OCI-LY1 (cell line): ENCODE measurements around the gene KIAA1328.

Experiments
- H2AFZ ChIP-seq: fragments of 200-600 bp; sonication (generic), shearing (Covaris generic); 2 replicates; pipeline ENCODE4 v1.6.0; 2014; ENCODE audit warnings: antibody characterized with exemption, mild to moderate bottlenecking, low read length
- H3F3A ChIP-seq: fragments of 200-600 bp; sonication (generic), shearing (Covaris generic); 2 replicates; pipeline ENCODE4 v1.6.0; 2014; ENCODE audit warnings: mild to moderate bottlenecking, antibody characterized with exemption, low read length, moderate library complexity; ENCODE audit not compliant: insufficient read depth
- H3K27ac ChIP-seq: fragments of 200-600 bp; sonication (generic); 2 replicates; pipeline ENCODE4 v1.5.1; 2014; ENCODE audit warnings: low read length, mixed run types, mild to moderate bottlenecking, low read depth; ENCODE audit not compliant: poor library complexity, severe bottlenecking
- H3K27me3 ChIP-seq: fragments of 200-600 bp; sonication (generic); 2 replicates; pipeline ENCODE4 v1.6.0; 2014; ENCODE audit warnings: antibody characterized with exemption, mild to moderate bottlenecking, low read length, moderate library complexity; ENCODE audit not compliant: insufficient read depth
- H3K36me3 ChIP-seq: fragments of 200-600 bp; sonication (generic); 2 replicates; pipeline ENCODE4 v1.6.1; 2014; ENCODE audit warnings: mild to moderate bottlenecking, antibody characterized with exemption, low read length, moderate library complexity, mixed read lengths; ENCODE audit not compliant: insufficient read depth
- H3K4me1 ChIP-seq: fragments of 200-600 bp; sonication (generic); 2 replicates; pipeline ENCODE4 v1.5.1; 2014; ENCODE audit warnings: mild to moderate bottlenecking, low read length, moderate library complexity; ENCODE audit not compliant: insufficient read depth, severe bottlenecking
- H3K4me2 ChIP-seq: fragments of 200-600 bp; sonication (generic), shearing (Covaris generic); 2 replicates; pipeline ENCODE4 v1.6.1; 2014; ENCODE audit warnings: low read length
- H3K4me3 ChIP-seq: fragments of 200-600 bp; sonication (generic); 2 replicates; pipeline ENCODE4 v1.5.1; 2014; ENCODE audit warnings: low read length, low read depth, mild to moderate bottlenecking, mixed read lengths; ENCODE audit not compliant: poor library complexity, severe bottlenecking
- H3K79me2 ChIP-seq: fragments of 200-600 bp; shearing (Covaris generic); 2 replicates; pipeline ENCODE4 v1.6.1; 2016; ENCODE audit warnings: mixed run types, low read length, mixed read lengths; ENCODE audit not compliant: insufficient read depth
- H3K9ac ChIP-seq: fragments of 200-600 bp; sonication (generic), shearing (Covaris generic); 2 replicates; pipeline ENCODE4 v1.6.1; 2014; ENCODE audit warnings: mild to moderate bottlenecking, low read length, mixed read lengths
- H3K9me2 ChIP-seq: fragments of 200-600 bp; sonication (generic), shearing (Covaris generic); 2 replicates; pipeline ENCODE4 v1.6.1; 2014; ENCODE audit warnings: low read depth, mild to moderate bottlenecking, low read length, mixed read lengths
- H3K9me3 ChIP-seq: fragments of 200-600 bp; shearing (Covaris generic); 2 replicates; pipeline ENCODE4 v1.6.1; 2014; ENCODE audit warnings: low read length, mixed read lengths
- H4K20me1 ChIP-seq: fragments of 200-600 bp; sonication (generic), shearing (Covaris generic); 2 replicates; pipeline ENCODE4 v1.6.0; 2016; ENCODE audit warnings: mild to moderate bottlenecking, low read length; ENCODE audit not compliant: insufficient read depth
- CTCF ChIP-seq: fragments of 200-600 bp; sonication (generic), shearing (Covaris generic); IDR thresholded peaks from 2 replicates; pipeline ENCODE4 v1.5.1; 2017; ENCODE audit warnings: mild to moderate bottlenecking, antibody characterized with exemption, low read length, moderate library complexity, mixed read lengths
- EZH2 ChIP-seq: fragments of 200-600 bp; sonication (generic), shearing (Covaris generic); IDR thresholded peaks from 2 replicates; pipeline ENCODE4 v1.8.0; 2017; ENCODE audit warnings: borderline replicate concordance, mixed run types, mild to moderate bottlenecking, antibody characterized with exemption, low read length, moderate library complexity, mixed read lengths

The KIAA1328 gene

GRCh38 chr18:36812678-36813077, 16.2 kb upstream of the KIAA1328 start:
- Histone ChIP-seq H3K79me2 (no peaks in the 10 kb centered on the region), H3K27me3 (no peaks in the 10 kb centered on the region), H3K4me1 (no peaks in the 10 kb centered on the region), H3K9ac (no peak overlapping the region), H3K9me2 (no peaks in the 10 kb centered on the region), H3K4me2 (no peak overlapping the region), H3K4me3 (no peak overlapping the region), H3K36me3 (peaks cover 58% of the 10 kb centered on the region), H3K27ac (no peak overlapping the region), H3K9me3 (no peaks in the 10 kb centered on the region), H3F3A (no peaks in the 10 kb centered on the region), H4K20me1 (no peaks in the 10 kb centered on the region), H2AFZ (no peak overlapping the region)
- TF ChIP-seq CTCF (no peak), EZH2 (no peak)

GRCh38 chr18:36813101-36813775, 15.7 kb upstream of the KIAA1328 start:
- H4K20me1 ChIP-seq = no peaks in the 10 kb centered on the region
- no peaks in the 10 kb centered on the region for H3K27me3 ChIP-seq
- H3K4me3 ChIP-seq = no peak overlapping the region
- TF ChIP-seq EZH2 (no peak), CTCF (no peak)
- no peak overlapping the region for H3K9ac ChIP-seq
- no peaks in the 10 kb centered on the region for H3K4me1 ChIP-seq
- peaks cover 60% of the 10 kb centered on the region for H3K36me3 ChIP-seq
- H3K4me2 ChIP-seq = no peak overlapping the region
- no peaks in the 10 kb centered on the region for H3K79me2 ChIP-seq
- no peaks in the 10 kb centered on the region for H3K9me2 ChIP-seq
- H3K9me3 ChIP-seq = no peaks in the 10 kb centered on the region
- H2AFZ ChIP-seq = no peak overlapping the region
- H3K27ac ChIP-seq = no peak overlapping the region
- H3F3A ChIP-seq = no peaks in the 10 kb centered on the region

GRCh38 chr18:36813824-36814223, 15.1 kb upstream of the KIAA1328 start:
- H3K9me2 ChIP-seq = no peaks in the 10 kb centered on the region
- H3K4me1 ChIP-seq = no peaks in the 10 kb centered on the region
- H3K9ac ChIP-seq = no peak overlapping the region
- H4K20me1 ChIP-seq = no peaks in the 10 kb centered on the region
- peaks cover 66% of the 10 kb centered on the region for H3K36me3 ChIP-seq
- H2AFZ ChIP-seq = no peak overlapping the region
- H3F3A ChIP-seq = no peaks in the 10 kb centered on the region
- no peak overlapping the region for H3K27ac ChIP-seq
- H3K79me2 ChIP-seq = no peaks in the 10 kb centered on the region
- no peaks in the 10 kb centered on the region for H3K9me3 ChIP-seq
- TF ChIP-seq EZH2 (no peak), CTCF (no peak)
- no peak overlapping the region for H3K4me3 ChIP-seq
- no peak overlapping the region for H3K4me2 ChIP-seq
- H3K27me3 ChIP-seq = no peaks in the 10 kb centered on the region
